ENCODE data around the gene ADAMTS14.

- no peak for TF ChIP-seq ZNF274 (IDR thresholded peaks at IDR 0.05; ENCODE audit: low read depth, low read length)
- TF ChIP-seq YY1 (IDR thresholded peaks at IDR 0.05; ENCODE audit: insufficient read depth, insufficient read length) = no peak
- no peak for TF ChIP-seq SUZ12 (IDR thresholded peaks at IDR 0.05; ENCODE audit: extremely low read depth, insufficient read depth, insufficient read length)
Measured at GRCh38 chr10:70769121-70769520, 96.8 kb downstream of the ADAMTS14 start.

Data from NT2/D1 (cell line).